Stimulated activated CD4-positive, alpha-beta T cell treated with anti-CD3 and anti-CD28 coated beads, TNF-alpha, amount 100 ng/mL, for 24 hours (primary cell): ENCODE data around the gene SPRR2F.
"Not testable (repeated sequence)": the region's sequence is repeated elsewhere in the genome, so short reads cannot be mapped to it uniquely, and the experiment has no call there.

Experiments used
- DNase-seq, 3 experiments: peaks; one replicate each; pipeline ENCODE4 v3.0.0-alpha.2; 2020; ENCODE audit warnings: low read depth in 3 of 3

Gene SPRR2F, protein sequence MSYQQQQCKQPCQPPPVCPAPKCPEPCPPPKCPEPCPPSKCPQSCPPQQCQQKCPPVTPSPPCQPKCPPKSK

DNA sequence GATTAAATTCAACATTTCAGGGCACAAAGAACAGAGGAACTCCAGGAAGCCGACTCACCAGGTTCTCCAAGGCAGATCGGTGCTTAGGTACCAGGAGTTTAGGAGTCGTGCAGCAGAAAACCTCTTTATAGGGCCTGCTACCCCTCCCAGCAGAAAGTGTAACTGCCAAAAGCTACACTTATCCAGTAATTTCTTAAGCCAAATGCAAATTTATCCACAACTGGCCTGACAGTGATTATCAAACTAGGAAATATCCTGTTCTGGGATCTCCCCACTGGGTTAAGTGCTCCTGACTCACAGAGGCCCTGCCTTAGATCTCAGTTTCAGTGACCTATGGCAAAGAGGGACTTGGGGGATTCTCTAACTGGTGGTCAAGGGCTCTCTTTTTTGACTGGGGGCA is at the start of gene SPRR2F:
Gene SPRR2F, minus strand, starts transcription at position 101 of the 400 bp plus-strand sequence. CDS start 783 bp downstream, outside the sequence.
- DNase-seq = no peak

DNA sequence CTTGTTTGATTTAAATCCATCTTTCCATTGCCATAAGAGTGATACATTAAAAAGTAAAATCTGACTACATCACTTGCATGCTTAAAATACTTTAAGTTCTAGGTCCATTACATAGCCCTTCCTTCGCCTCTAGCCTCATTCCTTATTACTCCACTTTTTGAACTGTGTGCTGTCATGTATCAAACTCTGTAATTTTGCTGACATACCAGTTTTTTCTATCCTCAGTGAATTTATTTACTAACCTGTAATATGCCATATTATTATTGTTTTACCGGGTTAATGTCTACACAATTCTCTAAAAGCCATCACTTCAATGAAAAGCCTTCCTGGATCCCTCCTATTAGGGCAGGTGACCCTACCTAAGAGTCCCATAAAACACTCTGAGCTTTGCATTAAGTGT is 42.2 kb upstream of the SPRR2F start:
- no peak for DNase-seq

DNA sequence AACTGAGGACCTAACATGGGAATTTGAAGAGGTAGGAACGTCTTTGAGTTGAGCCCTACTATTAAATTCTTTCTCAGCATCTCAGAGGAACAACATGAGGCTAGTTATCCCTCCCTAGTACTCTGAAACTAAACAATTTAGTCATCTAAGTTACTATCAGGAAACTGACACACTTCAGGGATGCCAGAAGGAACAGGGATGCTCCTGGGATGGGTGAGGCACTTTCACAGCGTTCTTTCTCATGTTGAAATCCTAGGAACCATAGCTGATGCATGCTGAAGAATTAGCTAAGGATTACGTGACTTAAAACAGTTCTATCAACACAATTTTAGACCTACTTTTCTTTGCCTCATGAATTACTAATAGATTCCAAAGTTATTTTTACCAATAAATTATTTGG is 39.2 kb upstream of the SPRR2F start:
- DNase-seq = no peak

DNA sequence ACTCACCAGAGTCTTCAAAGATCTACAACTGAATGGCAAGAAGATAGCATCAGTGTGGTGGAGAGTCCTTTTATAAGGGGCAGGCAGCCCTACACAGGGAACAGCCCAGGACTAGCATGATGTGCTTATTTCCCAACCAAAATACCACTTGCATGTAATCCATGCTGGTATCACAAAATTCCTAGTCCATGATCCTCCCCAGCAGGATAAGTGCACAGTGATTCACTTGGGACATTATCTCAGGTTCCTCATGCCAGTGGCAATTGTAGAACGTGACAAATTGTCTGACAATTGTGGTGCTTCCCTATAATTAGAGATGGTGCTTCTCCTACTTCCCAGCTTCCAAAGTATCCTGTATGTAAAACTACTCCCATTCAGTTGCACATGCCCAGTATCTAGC is 37.5 kb upstream of the SPRR2F start, which contains the start of gene SPRR2G:
Gene SPRR2G, minus strand, starts transcription at position 45 of the 400 bp plus-strand sequence. CDS start 780 bp downstream, outside the sequence.
- DNase-seq = no peak

DNA sequence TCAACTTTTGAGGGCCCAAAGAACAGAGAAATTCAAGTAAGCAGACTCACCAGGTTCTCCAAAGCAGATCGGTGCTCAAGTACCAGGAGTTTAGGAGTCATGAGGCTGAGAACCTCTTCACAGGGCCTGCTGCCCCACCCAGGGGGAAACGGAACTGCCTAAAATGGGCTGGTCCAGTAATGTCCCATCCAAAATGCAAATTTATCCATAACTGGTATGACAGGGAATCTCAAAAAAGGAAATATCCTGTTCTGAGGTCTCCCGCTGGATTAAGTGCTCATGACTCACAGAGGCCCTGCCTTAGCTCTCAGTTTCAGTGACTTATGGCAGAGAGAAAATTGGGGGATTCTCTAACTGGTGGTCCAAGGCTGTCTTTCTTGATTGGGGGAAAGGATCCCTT is 28.1 kb upstream of the SPRR2F start:
- DNase-seq = no peak

DNA sequence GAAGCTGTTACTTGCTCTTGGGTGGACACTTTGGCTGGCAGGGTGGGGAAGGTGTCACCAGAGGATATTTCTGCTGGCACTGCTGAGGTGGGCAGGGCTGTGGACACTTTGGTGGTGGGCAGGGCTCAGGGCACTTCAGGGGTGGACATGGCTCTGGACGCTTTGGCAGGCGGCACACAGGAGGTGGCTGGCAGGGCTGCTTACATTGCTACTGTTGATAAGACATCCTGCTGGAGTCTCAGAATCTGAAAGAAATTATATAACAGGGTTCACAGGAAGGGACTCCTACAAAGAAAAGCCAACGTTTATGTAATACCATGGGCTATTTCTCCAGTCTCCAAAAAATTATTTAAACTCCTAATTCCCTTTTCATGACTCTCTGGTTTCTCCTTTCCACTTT is 27.2 kb upstream of the SPRR2F start:
- no peak for DNase-seq

DNA sequence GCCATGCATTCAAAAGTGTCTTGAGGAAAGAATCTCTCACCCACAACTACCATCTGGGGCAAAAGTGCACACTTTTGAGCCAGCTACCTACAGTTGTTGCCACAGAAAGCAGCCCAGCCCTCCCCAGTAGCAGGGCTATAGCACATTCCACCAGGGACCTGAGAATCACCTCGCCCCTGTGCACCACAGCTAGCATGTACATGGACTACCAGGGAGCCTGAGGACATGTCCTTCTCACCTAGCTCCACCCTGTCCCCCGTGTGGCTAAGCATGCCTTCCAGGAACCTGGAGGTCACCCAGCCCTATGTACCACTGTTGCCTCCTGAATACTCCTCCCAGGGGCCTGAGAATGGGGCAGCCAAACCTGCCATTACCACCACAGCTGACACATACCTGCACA is 20.4 kb upstream of the SPRR2F start:
- no peak for DNase-seq

DNA sequence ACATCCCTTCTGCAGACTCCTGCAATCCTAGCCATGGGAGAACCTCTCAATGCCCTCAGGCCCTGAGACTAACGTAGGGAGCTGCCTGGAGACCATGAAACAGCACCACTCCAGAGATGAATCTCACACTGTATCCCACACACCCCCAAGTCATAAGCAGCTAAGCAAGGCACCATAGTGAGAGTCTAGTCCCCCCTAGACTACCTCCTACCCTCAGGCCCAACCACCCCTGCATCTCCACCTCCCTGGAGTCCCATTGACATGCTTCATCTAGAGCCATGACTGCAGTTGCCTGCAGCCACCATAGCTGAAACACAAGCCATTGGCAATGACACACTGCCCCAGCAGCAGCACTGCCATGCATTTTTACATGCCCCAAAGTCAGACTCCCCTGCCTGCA is 20.0 kb upstream of the SPRR2F start:
- no peak for DNase-seq

DNA sequence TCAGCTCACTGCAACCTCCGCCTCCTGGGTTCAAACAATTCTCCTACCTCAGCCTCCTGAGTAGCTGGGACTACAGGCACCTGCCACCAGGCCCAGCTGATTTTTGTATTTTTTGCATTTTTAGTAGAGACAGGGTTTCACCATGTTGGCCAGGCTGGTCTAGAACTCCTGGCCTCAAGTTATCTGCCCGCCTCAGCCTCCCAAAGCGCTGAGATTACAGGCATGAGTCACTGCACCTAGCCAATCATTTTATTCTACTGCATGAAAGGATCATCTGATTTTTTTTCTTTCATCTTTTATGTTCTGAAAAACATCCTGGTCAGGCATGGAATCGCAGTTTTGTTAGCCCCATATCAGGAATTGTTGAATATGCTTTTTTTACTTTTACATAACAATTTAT is 15.4 kb upstream of the SPRR2F start:
- DNase-seq = not testable (repeated sequence)

DNA sequence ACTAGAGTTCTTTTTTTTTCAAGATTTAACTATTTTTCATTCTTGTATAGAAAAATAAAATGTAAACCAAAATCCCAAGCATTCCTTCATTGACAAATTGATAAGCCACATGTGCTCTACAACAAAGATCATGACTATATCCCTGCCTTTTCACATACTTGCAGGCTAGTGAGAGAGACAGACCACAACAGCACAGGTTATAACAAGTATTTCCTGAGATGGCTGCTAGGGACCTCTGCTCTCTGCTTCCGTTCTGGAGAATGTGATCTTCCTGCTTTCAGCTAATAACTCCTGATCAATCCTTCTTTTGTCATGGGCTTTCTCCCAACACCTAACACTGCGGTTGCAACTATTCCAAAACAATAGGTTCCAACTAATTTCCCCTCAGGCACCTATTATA is 14.0 kb upstream of the SPRR2F start:
- no peak for DNase-seq

DNA sequence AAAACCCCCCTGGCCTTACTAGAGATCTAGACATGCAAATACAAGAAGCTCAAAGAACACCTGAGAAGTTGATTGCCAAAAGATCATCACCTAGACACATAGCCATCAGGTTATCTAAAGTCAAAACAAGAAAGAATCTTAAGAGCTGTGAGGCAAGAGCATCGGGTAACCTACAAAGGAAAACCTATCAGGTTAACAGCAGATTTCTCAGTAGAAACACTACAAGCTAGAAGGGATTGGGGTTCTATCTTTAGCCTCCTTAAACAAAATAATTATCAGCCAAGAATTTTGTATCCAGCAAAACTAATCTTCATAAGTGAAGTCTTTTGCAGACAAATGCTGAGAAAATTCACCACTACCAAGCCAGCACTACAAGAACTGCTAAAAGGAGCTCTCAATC is 12.2 kb upstream of the SPRR2F start:
- no peak for DNase-seq

DNA sequence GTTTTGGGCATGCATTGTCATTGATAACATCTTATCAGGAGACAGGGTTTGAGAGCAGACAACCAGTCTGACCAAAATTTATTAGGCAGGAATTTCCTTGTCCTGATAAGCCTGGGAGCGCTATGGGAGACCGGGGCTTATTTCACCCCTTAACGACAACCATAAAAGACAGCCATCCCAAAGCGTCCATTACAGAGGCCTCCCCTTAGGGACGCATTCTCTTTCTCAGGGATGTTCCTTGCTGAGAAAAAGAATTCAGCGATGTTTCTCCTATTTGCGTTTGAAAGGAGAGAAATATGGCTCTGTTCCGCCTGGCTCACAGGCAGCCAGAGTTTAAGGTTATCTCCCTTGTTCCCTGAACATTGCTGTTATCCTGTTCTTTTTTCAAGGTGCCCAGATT is 10.5 kb upstream of the SPRR2F start:
- not testable (repeated sequence) for DNase-seq

DNA sequence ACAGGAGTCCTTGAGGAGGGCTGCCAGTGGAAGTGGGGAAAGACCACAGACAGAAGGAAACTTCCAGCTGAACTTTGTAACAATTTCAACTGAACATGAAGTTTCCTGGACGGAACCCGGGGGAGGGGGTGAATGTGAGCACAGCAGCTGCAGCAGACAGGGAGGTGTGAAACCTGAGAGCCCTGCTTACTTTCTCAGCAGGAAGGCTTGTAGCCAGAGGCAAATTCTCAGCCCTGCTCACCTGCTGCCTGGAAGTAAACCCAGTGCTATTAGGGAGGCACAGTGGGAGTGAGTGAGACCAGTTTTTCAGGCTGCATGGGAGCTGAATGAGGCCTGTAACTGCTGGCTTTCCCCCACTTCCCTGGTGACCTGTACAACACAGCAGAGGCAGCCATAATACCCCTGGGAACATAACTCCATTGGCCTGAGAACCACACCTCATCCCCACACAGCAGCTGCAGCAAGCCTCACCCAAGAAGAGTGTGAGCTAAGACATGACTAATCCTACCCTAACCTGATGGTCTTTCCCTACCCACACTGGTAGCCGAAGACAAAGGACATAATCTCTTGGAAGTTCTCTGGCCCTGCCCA is 9.6 kb upstream of the SPRR2F start:
- DNase-seq = no peak

DNA sequence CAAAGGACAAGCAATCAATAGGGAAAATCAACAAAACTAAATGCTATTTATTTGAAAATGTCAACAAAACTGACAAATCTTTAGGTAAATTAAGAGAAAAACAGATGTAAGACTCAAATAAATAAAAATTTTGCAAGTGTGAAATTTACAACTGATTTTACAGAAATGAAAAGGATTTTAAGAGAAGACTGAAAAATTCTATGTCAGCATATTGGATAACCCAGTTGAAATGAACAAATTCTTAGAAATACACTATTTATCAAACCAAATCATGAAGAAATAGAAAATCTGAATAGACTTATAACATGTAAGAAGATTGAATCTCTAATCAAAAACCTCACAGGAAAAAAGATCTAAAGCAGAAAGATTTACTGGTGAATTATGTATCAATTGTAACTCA is 7.6 kb upstream of the SPRR2F start:
- DNase-seq = no peak

DNA sequence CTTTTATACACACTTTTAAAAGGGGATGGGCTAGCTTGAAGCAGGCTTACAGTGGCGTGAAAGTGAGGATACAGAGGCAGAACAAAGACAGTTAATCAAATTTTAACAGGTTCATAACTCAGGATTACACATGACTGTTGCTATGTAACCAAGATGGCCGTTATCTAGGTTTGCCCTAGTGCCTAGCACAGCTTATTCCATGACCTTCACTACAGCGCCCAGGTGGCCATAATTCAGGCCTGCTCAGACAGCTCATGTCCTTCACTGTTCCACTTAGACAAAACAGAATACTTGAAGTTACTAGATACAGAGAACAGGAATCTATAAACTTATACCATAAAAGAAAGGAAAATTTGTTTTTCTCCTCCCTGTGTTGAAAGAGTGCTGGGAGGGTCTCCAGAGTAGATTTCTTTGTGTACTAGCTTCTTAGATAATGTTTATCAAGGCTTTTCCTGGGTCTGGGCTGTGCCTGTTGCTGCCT is 6.2 kb upstream of the SPRR2F start:
- DNase-seq = no peak

DNA sequence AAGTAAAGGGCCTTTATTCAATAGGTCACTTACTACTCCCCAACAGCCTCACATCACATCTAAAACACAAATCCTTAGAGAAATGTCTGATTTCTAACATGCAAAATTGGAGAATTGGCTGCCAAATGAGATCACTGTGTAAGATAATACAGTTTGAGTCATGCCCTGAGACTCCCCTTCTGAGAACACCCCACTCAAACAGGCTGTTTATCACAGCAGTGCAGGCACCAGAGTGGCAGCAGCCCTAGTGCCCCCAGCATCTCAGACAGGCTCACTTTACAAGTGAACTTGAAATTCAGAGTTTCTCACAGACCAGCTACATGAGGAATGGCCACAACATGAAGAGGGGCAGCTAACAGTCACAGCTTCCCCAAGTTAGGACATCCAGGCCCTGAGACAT is 1.9 kb upstream of the SPRR2F start:
- not testable (repeated sequence) for DNase-seq

DNA sequence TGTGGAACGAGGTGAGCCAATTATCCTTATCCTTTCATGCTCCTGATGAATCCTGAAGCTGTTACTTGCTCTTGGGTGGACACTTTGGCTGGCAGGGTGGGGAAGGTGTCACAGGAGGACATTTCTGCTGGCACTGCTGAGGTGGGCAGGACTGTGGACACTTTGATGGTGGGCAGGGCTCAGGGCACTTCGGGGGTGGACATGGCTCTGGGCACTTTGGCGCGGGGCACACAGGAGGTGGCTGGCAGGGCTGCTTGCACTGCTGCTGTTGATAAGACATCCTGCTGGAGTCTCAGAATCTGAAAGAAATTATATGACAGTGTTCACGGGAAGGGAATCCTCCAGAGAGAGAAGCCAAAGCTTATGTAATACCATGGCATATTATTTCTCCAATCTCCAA is 862 bp downstream of the SPRR2F start:
- DNase-seq = not testable (repeated sequence)

DNA sequence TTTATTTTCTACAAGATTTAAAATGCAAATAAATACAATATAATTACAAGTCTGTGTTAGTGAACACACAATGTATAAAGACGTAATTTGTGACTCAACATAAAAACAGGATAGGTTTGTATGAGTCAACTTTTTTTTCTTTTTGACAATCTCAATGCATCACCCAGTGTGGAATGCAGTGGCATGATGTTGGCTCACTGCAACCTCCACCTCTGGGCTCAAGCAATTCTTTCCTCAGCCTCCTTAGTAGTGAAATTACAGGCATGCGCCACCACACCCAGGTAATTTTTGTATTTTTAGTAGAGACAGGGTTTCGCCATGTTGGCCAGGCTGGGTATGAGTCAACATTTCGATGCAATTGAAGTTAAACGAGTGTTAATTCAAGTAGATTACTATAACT is 13.1 kb downstream of the SPRR2F start:
- DNase-seq = no peak

DNA sequence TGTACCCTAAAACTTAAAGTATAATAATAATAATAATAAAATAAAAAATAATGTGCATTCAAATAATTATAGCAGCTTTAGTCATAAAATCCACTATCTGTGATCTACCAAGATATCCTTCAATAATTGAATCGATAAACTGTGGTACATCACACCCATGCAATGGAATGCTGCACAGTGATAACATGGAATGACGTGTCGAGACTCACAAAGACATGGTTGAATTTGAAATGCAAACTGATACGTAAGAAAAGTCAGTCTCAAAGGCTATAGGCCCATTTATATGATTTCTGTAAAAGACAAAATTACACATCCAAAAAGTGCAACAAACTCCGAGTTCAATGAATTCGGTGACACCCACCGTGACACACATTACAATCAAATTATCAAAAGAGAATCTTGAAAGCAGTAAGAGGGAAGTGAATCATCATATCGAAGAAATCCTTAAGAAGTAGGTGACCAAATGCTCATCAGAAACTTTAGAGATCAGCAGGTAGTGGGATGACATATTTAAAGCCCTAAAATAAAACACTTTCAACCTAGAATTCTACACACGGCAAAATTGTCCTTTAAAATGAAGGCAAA is 13.8 kb downstream of the SPRR2F start:
- no peak for DNase-seq

DNA sequence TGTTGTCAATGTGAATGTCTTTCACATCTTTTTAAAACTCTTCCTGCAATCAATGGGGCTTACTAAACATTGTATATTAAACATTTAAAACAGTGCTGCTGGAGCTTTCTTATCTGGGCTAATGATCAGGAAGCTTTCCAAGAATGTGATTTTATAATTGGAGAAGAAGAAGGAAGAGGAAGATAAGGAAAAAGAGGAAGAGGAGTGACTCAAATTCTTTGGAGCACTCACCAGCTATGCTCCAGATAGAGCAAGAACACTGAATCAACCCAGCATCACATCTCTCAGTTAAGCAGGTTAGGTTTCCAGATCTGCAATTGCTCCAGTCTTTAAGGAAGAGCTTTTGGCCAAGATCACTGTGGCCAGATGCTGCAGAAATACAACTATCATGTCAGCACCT is 17.6 kb downstream of the SPRR2F start:
- DNase-seq = no peak

DNA sequence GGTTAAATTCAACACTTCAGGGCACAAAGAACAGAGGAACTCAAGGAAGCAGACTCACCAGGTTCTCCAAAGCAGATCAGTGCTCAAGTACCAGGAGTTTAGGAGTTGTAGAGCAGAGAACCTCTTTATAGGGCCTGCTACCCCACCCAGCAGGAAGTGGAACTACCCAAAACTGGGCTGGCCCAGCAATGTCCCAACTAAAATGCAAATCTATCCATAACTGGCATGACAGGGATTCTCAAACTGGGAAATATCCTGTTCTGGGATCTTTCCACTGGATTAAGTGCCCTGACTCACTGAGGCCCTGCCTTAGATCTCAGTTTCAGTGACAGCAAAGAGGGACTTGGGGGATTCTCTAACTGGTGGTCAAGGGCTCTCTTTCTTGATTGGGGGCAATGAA is 18.9 kb downstream of the SPRR2F start, which contains the start of gene SPRR2E:
Gene SPRR2E, minus strand, starts transcription at position 101 of the 400 bp plus-strand sequence. CDS start 775 bp downstream, outside the sequence.
- no peak for DNase-seq

DNA sequence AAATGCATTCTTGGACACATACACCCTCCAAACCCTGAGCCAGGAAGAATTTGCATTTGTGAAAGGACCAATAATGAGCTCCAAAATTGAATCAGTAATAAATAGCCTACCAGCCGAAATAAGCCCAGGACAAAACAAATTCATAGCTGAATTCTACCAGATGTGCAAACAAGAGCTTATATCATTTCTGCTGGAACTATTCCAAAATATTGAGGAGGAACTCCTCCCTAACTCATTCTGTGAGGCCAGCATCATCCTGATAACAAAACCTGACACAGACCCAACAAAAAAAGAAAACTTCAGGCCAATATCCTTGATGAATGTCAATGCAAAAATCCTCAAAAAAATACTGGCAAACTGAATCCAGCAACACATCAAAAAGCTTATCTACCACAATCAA is 25.7 kb downstream of the SPRR2F start:
- no peak for DNase-seq

DNA sequence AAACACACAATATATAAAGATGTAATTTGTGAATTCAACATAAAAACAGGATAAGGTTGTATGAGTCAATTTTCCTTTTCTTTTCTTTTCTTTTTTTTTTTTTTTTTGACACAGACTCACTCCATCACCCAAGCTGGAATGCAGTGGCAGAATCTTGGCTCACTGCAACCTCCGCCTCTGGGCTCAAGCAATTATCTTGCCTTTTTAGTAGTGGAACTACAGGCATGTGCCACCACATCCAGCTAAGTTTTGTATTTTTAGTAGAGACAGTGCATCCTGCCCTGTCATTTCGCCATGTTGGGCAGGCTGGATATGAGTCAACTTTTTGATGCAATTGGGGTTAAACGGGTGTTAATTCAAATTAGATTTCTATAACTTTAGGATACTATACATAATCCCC is 31.6 kb downstream of the SPRR2F start:
- DNase-seq = no peak
